CD4-positive, alpha-beta T cell treated with Interleukin-10 for 1 hour (primary cell): Measurements from ENCODE around the gene SLC16A10.
"Not testable (repeated sequence)": the region's sequence is repeated elsewhere in the genome, so short reads cannot be mapped to it uniquely, and the experiment has no call there.

Experiments
- DNase-seq: peaks from one replicate; pipeline ENCODE4 v3.0.0-alpha.2; 2020

Gene SLC16A10

DNA sequence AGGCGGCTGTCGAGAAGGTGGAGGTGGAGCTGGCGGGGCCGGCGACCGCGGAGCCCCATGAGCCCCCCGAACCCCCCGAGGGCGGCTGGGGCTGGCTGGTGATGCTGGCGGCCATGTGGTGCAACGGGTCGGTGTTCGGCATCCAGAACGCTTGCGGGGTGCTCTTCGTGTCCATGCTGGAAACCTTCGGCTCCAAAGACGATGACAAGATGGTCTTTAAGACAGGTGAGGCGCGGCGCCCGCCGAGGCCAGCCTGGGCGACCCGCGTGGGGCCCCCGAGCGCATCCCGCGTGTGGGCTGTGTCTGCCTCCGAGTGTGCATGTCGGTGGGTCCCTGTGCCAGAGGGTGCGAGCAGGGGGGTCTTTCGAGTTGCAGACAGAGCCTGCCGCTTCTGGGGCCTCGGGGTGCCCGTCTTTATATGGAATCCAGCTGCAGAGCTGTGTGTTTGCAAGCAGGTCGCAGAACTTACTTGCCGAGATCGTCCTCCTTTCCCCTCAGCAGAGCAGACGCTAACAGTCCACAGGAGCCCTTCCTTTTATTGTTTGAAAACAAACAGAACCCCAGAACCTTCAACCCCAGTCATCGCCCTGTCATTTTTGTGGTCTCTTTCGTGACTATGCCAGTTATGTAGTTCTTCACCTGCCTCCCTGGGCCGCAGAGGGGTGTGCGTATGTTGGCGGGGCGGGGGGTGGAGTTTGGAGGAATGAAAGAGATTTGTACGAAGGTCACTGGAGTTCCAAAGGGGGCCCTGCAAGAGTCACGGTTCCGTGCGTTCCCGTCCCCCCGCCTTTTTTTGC lies 766 bp downstream of the SLC16A10 start:
- peak; percentile 59 for DNase-seq

DNA sequence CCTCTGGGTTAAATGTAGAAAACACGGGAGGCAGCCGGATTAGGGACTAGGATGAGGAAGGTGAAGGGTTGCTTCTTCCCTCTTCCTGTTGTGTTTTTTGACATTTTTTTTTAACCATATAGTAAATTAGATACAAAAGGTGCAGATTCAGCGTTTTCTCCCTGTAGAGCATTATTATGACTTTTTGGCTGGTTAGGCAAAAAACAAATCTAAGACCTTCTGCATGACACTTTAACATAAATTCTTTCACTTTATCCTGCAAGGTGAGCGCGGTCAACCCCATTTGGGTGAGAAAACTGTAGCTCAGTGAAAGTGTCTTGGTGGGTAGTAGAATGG lies 1.3 kb downstream of the SLC16A10 start:
- no peak for DNase-seq

DNA sequence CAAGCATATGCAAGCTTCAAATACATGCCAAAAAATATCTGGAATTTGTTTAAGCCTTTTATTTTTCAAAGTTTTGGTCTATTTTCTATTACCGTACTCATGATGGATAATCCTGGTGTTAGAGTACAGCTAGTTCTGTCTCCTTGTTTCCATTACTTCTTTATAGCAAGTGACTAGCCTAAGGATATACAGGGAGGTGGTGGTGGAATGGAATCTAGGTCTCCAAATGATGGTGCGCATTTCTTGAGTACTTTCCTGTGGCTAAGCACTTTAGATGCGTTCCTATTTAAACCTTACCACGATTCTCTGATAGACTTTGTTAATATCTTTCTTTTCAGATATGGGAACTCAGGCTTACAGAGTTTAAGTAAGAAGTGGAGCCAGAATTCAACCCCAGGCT lies 3.5 kb downstream of the SLC16A10 start:
- DNase-seq = no peak

DNA sequence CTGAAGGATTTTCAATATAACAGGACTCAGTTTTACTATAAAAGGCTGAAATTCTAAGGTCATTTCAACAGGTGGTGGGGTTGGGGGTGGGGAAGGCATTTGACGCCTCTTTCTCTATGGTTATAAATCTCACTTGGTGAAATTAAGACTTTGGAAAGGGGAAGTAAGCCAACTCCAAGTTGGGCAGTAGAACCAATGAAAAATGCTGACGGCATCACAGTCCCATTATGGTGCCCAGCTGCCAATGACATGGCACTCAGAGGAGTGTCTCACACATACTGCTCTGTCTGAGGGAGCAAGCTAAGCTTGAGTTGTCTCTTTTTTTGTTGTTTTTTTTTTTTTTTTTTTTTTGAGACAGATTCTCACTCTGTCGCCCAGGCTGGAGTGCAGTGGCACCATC lies 4.7 kb downstream of the SLC16A10 start:
- no peak for DNase-seq

DNA sequence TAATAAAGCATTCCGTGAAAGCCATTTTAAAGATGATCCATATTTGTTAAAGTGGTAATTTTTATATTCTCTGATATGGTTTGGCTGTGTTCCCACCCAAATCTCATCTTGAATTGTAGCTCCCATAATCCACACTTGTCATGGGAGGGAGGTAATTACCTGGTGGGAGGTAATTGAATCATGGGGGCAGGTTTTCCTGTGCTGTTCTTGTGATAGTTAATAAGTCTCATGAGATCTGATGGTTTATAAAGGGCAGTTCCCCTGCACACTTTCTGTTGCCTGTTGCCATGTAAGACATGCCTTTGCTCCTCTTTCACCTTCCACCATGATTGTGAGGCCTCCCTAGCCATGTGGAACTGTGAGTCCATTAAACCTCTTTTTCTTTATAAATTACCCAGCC lies 8.2 kb downstream of the SLC16A10 start:
- not testable (repeated sequence) for DNase-seq

GRCh38 chr6:111096246-111096645 lies 8.9 kb downstream of the SLC16A10 start:
- peak; percentile 47 for DNase-seq

- no peak for DNase-seq
Observed at GRCh38 chr6:111098597-111098996, 11.3 kb downstream of the SLC16A10 start.

DNA sequence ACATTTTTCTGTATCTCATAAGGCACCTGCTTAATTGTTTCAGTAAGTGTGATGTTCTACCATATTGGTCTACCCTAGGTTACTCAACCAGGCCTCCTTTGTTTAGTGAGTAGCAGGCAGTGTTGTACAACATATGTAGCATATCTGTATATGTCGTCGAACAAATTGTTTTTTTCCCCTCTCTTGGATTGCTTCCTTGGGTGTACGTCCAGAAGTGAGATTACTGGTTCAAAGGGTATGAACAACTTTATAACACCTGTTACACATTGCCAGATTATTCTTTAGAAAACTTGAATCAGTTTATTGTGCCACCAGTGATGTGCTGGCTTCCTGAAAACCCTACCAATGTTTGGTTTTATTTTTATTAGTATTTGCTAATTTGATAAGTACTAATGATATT lies 14.7 kb downstream of the SLC16A10 start:
- no peak for DNase-seq

DNA sequence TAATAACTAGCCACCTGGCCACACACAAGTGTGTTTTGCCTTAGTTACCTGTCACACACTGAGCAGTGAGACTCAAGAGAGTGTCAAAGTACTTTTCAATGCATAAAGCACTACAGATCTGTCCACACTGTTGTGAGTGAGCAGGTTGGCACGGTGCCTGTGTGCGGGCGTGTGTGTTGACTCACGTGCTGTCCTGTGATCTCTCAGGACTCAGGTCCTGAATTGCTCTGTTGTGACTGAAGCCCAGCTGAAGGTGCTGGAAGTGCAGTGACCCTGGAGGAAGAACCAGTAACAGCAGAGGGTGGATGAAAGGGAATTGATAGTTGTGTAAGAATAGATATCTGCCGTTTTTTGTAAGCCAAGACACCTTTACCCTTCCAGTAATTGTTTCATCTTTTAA lies 18.3 kb downstream of the SLC16A10 start:
- no peak for DNase-seq

DNA sequence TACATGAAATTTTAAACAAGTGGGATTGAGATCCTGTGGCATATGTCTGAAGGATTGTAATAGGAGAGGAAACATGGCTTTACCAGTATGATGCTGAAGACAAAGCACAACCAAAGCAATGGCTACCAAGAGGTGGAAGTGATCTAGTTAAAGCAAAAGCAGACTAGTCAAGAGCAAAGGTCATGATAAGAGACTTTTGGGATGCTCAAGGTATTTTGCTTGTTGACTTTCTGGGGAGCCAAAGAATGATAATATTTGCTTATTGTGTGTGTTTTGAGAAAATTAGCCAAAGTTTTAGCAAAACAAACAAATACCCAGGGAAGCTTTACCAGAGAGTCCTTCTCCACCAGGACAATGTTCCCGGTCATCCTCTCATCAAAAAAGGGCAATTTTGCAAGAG lies 20.3 kb downstream of the SLC16A10 start:
- DNase-seq = no peak

- no peak for DNase-seq
Observed at GRCh38 chr6:111110036-111110435, 22.7 kb downstream of the SLC16A10 start.

DNA sequence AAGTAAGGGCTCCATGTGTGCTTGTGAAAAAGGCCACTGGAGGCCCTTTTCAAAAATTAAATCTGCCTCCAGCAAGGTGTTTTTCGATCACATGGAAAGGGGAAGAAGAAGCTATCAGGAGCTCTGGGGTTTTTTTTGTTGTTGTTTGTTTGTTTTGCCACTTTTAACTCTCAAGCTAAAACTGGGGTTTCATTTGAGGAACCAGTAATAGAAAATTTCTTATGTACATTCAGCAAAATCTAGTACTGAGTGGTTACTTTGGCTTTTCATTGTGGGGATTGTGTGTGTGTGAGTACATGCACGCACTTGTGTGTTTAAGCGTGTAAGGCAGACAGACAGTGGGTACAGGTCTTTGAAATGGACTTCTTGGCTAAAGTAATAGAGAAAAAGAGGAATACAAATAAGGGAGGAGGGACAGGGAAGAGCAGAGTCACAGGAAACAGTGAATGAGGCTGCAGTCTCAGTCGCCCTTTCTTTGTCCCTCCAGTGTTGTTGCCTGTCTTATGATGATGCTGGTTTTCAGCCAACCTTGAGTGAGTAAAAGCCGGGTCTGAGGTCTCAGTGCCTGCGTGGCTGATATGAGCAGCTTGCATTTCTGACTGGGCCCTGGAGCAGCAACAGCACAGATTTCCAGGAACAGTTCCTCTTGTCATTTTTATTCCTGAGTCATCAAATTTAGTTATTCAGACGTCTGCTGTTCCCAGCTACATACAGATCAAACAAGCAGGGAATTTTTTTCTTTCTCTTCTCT lies 26.2 kb downstream of the SLC16A10 start:
- no peak for DNase-seq

GRCh38 chr6:111114087-111114443 lies 26.8 kb downstream of the SLC16A10 start:
- DNase-seq = no peak

GRCh38 chr6:111114482-111114881 lies 27.2 kb downstream of the SLC16A10 start:
- peak; percentile 27 for DNase-seq

DNA sequence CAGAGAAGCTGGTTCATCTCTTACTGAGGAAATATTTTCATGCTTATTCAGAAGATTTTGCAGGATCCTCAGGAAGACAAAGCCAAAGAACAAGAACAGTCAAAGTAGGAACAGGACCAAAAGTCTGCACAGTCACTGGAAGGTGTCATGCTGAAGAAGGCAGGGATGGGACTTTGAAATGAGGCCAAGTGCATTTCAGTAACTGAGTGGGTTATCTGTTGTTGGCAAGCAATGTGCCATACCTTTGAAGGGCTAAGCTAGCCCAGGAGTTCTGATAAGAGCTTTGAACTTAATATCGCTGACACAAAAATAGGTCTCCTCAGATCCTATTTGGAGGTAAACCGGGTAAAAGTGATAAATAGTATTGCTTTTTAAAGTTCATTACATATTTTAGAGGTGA lies 31.5 kb downstream of the SLC16A10 start:
- DNase-seq = no peak

- no peak for DNase-seq
Observed at GRCh38 chr6:111119571-111120329, 32.4 kb downstream of the SLC16A10 start.

DNA sequence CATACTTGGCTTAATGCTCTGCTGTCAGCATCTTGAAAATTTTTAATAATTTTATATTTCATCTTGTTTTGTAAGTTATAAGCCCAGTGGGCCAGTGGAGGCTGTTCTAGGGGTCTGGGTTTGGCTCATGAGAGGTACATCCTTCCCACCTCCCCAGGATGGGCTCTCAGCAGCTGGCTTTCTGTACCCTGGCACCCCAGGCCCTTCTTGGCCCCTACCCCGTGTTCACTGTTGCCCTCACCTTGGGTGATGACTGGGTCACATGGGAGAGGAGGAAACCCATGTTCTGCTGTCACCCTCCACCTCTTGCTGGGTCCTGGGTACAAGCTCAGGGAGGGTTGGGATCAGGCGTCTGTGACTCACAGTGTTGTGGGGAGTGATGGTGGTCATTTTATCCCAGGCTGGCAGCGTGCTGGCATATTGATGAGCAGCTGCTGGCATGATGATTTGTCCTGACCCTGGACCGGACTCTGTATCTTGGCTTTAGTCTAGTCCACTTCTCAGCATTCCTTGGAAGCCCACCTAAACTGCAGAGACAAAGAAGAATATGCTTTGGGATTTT lies 34.6 kb downstream of the SLC16A10 start:
- DNase-seq = no peak

GRCh38 chr6:111122458-111123286 lies 35.4 kb downstream of the SLC16A10 start:
- DNase-seq = no peak

GRCh38 chr6:111124406-111124805 lies 37.1 kb downstream of the SLC16A10 start:
- no peak for DNase-seq

GRCh38 chr6:111129013-111129412 lies 41.7 kb downstream of the SLC16A10 start:
- DNase-seq = no peak

DNA sequence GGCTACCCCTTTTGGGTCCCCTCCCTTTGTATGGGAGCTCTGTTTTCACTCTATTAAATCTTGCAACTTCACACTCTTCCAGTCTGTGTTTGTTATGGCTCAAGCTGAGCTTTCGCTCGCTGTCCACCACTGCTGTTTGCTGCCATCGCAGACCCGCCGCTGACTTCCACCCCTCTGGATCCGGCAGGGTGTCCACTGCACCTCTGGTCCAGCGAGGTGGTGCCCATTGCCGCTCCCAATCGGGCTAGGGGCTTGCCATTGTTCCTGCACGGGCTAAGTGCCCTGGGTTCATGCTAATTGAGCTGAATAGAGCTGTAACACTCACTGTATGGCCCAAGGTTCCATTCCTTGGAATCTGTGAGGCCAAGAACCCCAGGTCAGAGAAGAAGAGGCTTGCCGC lies 43.7 kb downstream of the SLC16A10 start:
- DNase-seq = not testable (repeated sequence)

DNA sequence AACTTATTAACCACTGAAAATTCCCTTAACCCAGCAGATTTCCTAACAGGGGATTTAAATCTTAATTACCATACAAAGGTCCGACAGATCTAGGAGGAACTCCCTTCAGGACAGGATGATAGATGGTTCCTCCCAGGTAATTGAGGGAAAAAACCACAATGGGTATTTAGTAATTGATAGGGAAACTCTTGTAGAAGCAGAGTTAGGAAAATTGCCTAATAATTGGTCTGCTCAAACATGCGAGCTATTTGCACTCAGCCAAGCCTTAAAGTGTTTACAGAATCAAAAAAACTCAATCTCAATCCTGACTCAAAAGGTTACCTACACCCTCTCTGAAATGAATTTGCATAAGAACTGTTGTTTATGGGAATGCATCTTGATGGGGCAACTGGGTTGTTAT lies 45.4 kb downstream of the SLC16A10 start:
- not testable (repeated sequence) for DNase-seq
